Muscle layer of colon (tissue), 2 donors: ENCODE measurements around the gene PARP3.

Experiments
- H3K27ac ChIP-seq: one replicate; pipeline ENCODE4 v1.7.0; 2013; ENCODE audit warnings: low read depth, mild to moderate bottlenecking, low read length, moderate library complexity
- H3K27me3 ChIP-seq, 2 donors: one replicate each; pipeline ENCODE4 v1.7.0; 2013; ENCODE audit warnings: low read length in 2 of 2, mild to moderate bottlenecking in 2 of 2; ENCODE audit not compliant: insufficient read depth in 2 of 2, control insufficient read depth in 1 of 2
- H3K36me3 ChIP-seq: one replicate; pipeline ENCODE4 v1.7.0; 2013; ENCODE audit warnings: mild to moderate bottlenecking, low read length; ENCODE audit not compliant: insufficient read depth
- H3K4me1 ChIP-seq: one replicate; pipeline ENCODE4 v1.7.0; 2013; ENCODE audit warnings: mild to moderate bottlenecking, low read length; ENCODE audit not compliant: insufficient read depth
- H3K4me3 ChIP-seq, 2 donors: one replicate each; pipeline ENCODE4 v1.7.0; 2013; ENCODE audit warnings: low read length in 2 of 2, low read depth in 1 of 2, mild to moderate bottlenecking in 1 of 2, moderate library complexity in 1 of 2
- H3K9ac ChIP-seq: one replicate; pipeline ENCODE4 v1.7.0; 2013; ENCODE audit warnings: low read length
- H3K9me3 ChIP-seq: one replicate; pipeline ENCODE4 v1.7.0; 2013; ENCODE audit warnings: mild to moderate bottlenecking, low read length
- donor health status: abdominal sarcoma.
- donor health status: Adenocarcinoma of cecum.

The PARP3 gene

GRCh38 chr3:51997172-51997571, 55.0 kb downstream of the PARP3 start:
- Histone ChIP-seq H3K9ac (no peak overlapping the region), H3K27me3 (peaks cover 0 to 7% of the 10 kb centered on the region in 2 donors), H3K27ac (no peak overlapping the region), H3K9me3 (no peaks in the 10 kb centered on the region), H3K36me3 (peaks cover 21% of the 10 kb centered on the region), H3K4me3 (no peak overlapping the region), H3K4me1 (peaks cover 14% of the 10 kb centered on the region)

GRCh38 chr3:51997935-51998596, 55.9 kb downstream of the PARP3 start:
- no peak overlapping the region for H3K27ac ChIP-seq
- H3K4me1 ChIP-seq: peaks cover 14% of the 10 kb centered on the region
- H3K4me3 ChIP-seq: no peak overlapping the region
- H3K36me3 ChIP-seq: peaks cover 14% of the 10 kb centered on the region
- H3K27me3 ChIP-seq: peaks cover 0 to 7% of the 10 kb centered on the region in 2 donors
- H3K9me3 ChIP-seq: no peaks in the 10 kb centered on the region
- H3K9ac ChIP-seq: no peak overlapping the region
